Memory B cell (primary cell): Measurements from ENCODE around the gene MED29.
"Not testable (repeated sequence)": the region's sequence is repeated elsewhere in the genome, so short reads cannot be mapped to it uniquely, and the experiment has no call there.

Source experiments
- ATAC-seq: fragments of 150-1000 bp; cut with Tn5 transposase; 2 replicates; pipeline ENCODE4 v1.10.0; 2021; ENCODE audit warnings: low read depth, mild to moderate bottlenecking, moderate library complexity
- DNase-seq, 2 donors: peaks; one replicate each; pipeline ENCODE4 v3.0.0; 2022; ENCODE audit warnings: low spot score in 2 of 2
- H3K27ac Mint-ChIP-seq: one replicate; pipeline ENCODE4 v1.8.0; 2022; ENCODE audit warnings: mild to moderate bottlenecking, moderate library complexity, mixed read lengths
- H3K27me3 Mint-ChIP-seq: one replicate; pipeline ENCODE4 v1.8.0; 2022; ENCODE audit warnings: mixed read lengths
- H3K36me3 Mint-ChIP-seq: one replicate; pipeline ENCODE4 v1.8.0; 2022; ENCODE audit warnings: mild to moderate bottlenecking, mixed read lengths
- H3K4me1 Mint-ChIP-seq: one replicate; pipeline ENCODE4 v1.8.0; 2022; ENCODE audit warnings: mixed read lengths
- H3K4me3 Mint-ChIP-seq: one replicate; pipeline ENCODE4 v1.8.0; 2022; ENCODE audit warnings: mild to moderate bottlenecking, moderate library complexity, mixed read lengths
- H3K9me3 Mint-ChIP-seq: one replicate; pipeline ENCODE4 v1.8.0; 2022; ENCODE audit warnings: mixed read lengths

The MED29 gene

GRCh38 chr19:39359026-39359425 is 32.2 kb upstream of the MED29 start:
- no peak overlapping the region for H3K4me3 Mint-ChIP-seq
- no peak for DNase-seq
- H3K27me3 Mint-ChIP-seq, result no peaks in the 10 kb centered on the region
- peaks cover 33% of the 10 kb centered on the region for H3K36me3 Mint-ChIP-seq
- no peak for ATAC-seq
- H3K4me1 Mint-ChIP-seq, result peaks cover 26% of the 10 kb centered on the region
- H3K27ac Mint-ChIP-seq, result no peak overlapping the region
- no peaks in the 10 kb centered on the region for H3K9me3 Mint-ChIP-seq

GRCh38 chr19:39360599-39360998 is 30.6 kb upstream of the MED29 start:
- Mint-ChIP-seq H3K4me3 (no peak overlapping the region), H3K27me3 (no peaks in the 10 kb centered on the region), H3K36me3 (peaks cover 26% of the 10 kb centered on the region), H3K4me1 (peaks cover 30% of the 10 kb centered on the region), H3K9me3 (no peaks in the 10 kb centered on the region), H3K27ac (peak overlapping the region; percentile 22)
- ATAC-seq (no peak), DNase-seq (no peak)

GRCh38 chr19:39362682-39363657 is 28.2 kb upstream of the MED29 start:
- peak overlapping the region; percentile 93 for H3K27ac Mint-ChIP-seq
- peaks cover 18% of the 10 kb centered on the region for H3K36me3 Mint-ChIP-seq
- peaks cover 31% of the 10 kb centered on the region for H3K4me1 Mint-ChIP-seq
- no peaks in the 10 kb centered on the region for H3K27me3 Mint-ChIP-seq
- DNase-seq (no peak), ATAC-seq (peak; percentile 9)
- no peaks in the 10 kb centered on the region for H3K9me3 Mint-ChIP-seq
- H3K4me3 Mint-ChIP-seq, result peak overlapping the region; percentile 54

- DNase-seq, result no peak
- no peaks in the 10 kb centered on the region for H3K27me3 Mint-ChIP-seq
- peaks cover 31% of the 10 kb centered on the region for H3K4me1 Mint-ChIP-seq
- peaks cover 23% of the 10 kb centered on the region for H3K36me3 Mint-ChIP-seq
- ATAC-seq, result peak; percentile 88
- peak overlapping the region; percentile 54 for H3K4me3 Mint-ChIP-seq
- H3K9me3 Mint-ChIP-seq, result no peaks in the 10 kb centered on the region
- peak overlapping the region; percentile 93 for H3K27ac Mint-ChIP-seq
These were observed 27.2 kb upstream of the MED29 start for GRCh38 chr19:39363901-39364457.

- ATAC-seq (no peak), DNase-seq (no peak)
- H3K27me3 Mint-ChIP-seq, result no peaks in the 10 kb centered on the region
- H3K4me1 Mint-ChIP-seq, result peaks cover 30% of the 10 kb centered on the region
- H3K36me3 Mint-ChIP-seq, result peaks cover 22% of the 10 kb centered on the region
- H3K27ac Mint-ChIP-seq, result no peak overlapping the region
- H3K9me3 Mint-ChIP-seq, result no peaks in the 10 kb centered on the region
- no peak overlapping the region for H3K4me3 Mint-ChIP-seq
These were observed 25.6 kb upstream of the MED29 start for GRCh38 chr19:39365531-39365930.

GRCh38 chr19:39369200-39369599 is 22.0 kb upstream of the MED29 start:
- ATAC-seq (no peak), DNase-seq (no peak)
- Mint-ChIP-seq H3K4me1 (peaks cover 6% of the 10 kb centered on the region), H3K36me3 (peaks cover 31% of the 10 kb centered on the region), H3K27me3 (no peaks in the 10 kb centered on the region), H3K27ac (no peak overlapping the region), H3K4me3 (no peak overlapping the region), H3K9me3 (no peaks in the 10 kb centered on the region)

- Mint-ChIP-seq H3K9me3 (no peaks in the 10 kb centered on the region), H3K27me3 (no peaks in the 10 kb centered on the region), H3K36me3 (peaks cover 31% of the 10 kb centered on the region), H3K4me1 (peaks cover under 1% of the 10 kb centered on the region), H3K27ac (no peak overlapping the region), H3K4me3 (no peak overlapping the region)
- DNase-seq, result no peak
- ATAC-seq, result no peak
These were observed 20.4 kb upstream of the MED29 start for GRCh38 chr19:39370735-39371134.

GRCh38 chr19:39372047-39372802 is 19.0 kb upstream of the MED29 start:
- Mint-ChIP-seq H3K27me3 (no peaks in the 10 kb centered on the region), H3K9me3 (no peaks in the 10 kb centered on the region), H3K36me3 (peaks cover 37% of the 10 kb centered on the region), H3K4me3 (no peak overlapping the region), H3K27ac (peak overlapping the region; percentile 10), H3K4me1 (no peaks in the 10 kb centered on the region)
- DNase-seq (no peak), ATAC-seq (no peak)

- no peaks in the 10 kb centered on the region for H3K9me3 Mint-ChIP-seq
- no peaks in the 10 kb centered on the region for H3K4me1 Mint-ChIP-seq
- H3K27me3 Mint-ChIP-seq, result no peaks in the 10 kb centered on the region
- DNase-seq (no peak), ATAC-seq (no peak)
- peak overlapping the region; percentile 75 for H3K27ac Mint-ChIP-seq
- H3K4me3 Mint-ChIP-seq, result no peak overlapping the region
- H3K36me3 Mint-ChIP-seq, result peaks cover 39% of the 10 kb centered on the region
These were observed 18.2 kb upstream of the MED29 start for GRCh38 chr19:39372941-39373340.

- DNase-seq (no peak), ATAC-seq (no peak)
- H3K36me3 Mint-ChIP-seq, result peaks cover 33% of the 10 kb centered on the region
- H3K27ac Mint-ChIP-seq, result no peak overlapping the region
- no peaks in the 10 kb centered on the region for H3K4me1 Mint-ChIP-seq
- no peak overlapping the region for H3K4me3 Mint-ChIP-seq
- H3K9me3 Mint-ChIP-seq, result no peaks in the 10 kb centered on the region
- no peaks in the 10 kb centered on the region for H3K27me3 Mint-ChIP-seq
These were observed 15.2 kb upstream of the MED29 start for GRCh38 chr19:39375929-39376328.

- no peak overlapping the region for H3K4me3 Mint-ChIP-seq
- no peak overlapping the region for H3K27ac Mint-ChIP-seq
- H3K27me3 Mint-ChIP-seq, result no peaks in the 10 kb centered on the region
- H3K4me1 Mint-ChIP-seq, result no peaks in the 10 kb centered on the region
- no peaks in the 10 kb centered on the region for H3K9me3 Mint-ChIP-seq
- DNase-seq (no peak), ATAC-seq (no peak)
- H3K36me3 Mint-ChIP-seq, result peaks cover 34% of the 10 kb centered on the region
These were observed 13.5 kb upstream of the MED29 start for GRCh38 chr19:39377373-39378362.

- Mint-ChIP-seq H3K27ac (peak overlapping the region; percentile 25), H3K36me3 (peaks cover 37% of the 10 kb centered on the region)
- ATAC-seq, H3K4me1 Mint-ChIP-seq, DNase-seq, H3K9me3 Mint-ChIP-seq, H3K4me3 Mint-ChIP-seq, H3K27me3 Mint-ChIP-seq: not testable (repeated sequence)
These were observed 11.8 kb upstream of the MED29 start for GRCh38 chr19:39379366-39379765.

- Mint-ChIP-seq H3K4me1 (peaks cover 2% of the 10 kb centered on the region), H3K36me3 (peaks cover 36% of the 10 kb centered on the region), H3K27ac (no peak overlapping the region), H3K9me3 (no peaks in the 10 kb centered on the region), H3K4me3 (no peak overlapping the region), H3K27me3 (no peaks in the 10 kb centered on the region)
- no peak for ATAC-seq
- DNase-seq, result no peak
These were observed 11.2 kb upstream of the MED29 start for GRCh38 chr19:39379865-39380396.
